Nephron progenitor cell (in vitro differentiated cells): Measurements from ENCODE around the gene RNF13.
A peak's percentile ranks its signal among the peaks of the same experiment; 100 is the strongest.

Source experiments
- DNase-seq: peaks from one replicate; pipeline ENCODE4 v3.0.0; 2021
- H3K27ac Mint-ChIP-seq: 2 replicates; pipeline ENCODE4 v1.8.0; 2021; ENCODE audit warnings: mild to moderate bottlenecking, moderate library complexity, mixed read lengths
- H3K27me3 Mint-ChIP-seq: 2 replicates; pipeline ENCODE4 v1.8.0; 2021; ENCODE audit warnings: mild to moderate bottlenecking, low read depth, mixed read lengths; ENCODE audit not compliant: poor library complexity
- H3K36me3 Mint-ChIP-seq: 2 replicates; pipeline ENCODE4 v1.8.0; 2021; ENCODE audit warnings: low read depth, mixed read lengths
- H3K4me1 Mint-ChIP-seq: 2 replicates; pipeline ENCODE4 v1.8.0; 2021; ENCODE audit warnings: mixed read lengths
- H3K4me3 Mint-ChIP-seq: 2 replicates; pipeline ENCODE4 v1.8.0; 2021; ENCODE audit warnings: mild to moderate bottlenecking, moderate library complexity, mixed read lengths
- H3K9me3 Mint-ChIP-seq: 2 replicates; pipeline ENCODE4 v1.8.0; 2021; ENCODE audit warnings: mild to moderate bottlenecking, moderate library complexity, mixed read lengths
- TF ChIP-seq, protein P1 (sequence below): fragments of 200-600 bp; sonication (generic); IDR thresholded peaks from 2 replicates; pipeline ENCODE4 v1.5.0; 2021; ENCODE audit warnings: antibody characterized with exemption

Gene RNF13

DNA sequence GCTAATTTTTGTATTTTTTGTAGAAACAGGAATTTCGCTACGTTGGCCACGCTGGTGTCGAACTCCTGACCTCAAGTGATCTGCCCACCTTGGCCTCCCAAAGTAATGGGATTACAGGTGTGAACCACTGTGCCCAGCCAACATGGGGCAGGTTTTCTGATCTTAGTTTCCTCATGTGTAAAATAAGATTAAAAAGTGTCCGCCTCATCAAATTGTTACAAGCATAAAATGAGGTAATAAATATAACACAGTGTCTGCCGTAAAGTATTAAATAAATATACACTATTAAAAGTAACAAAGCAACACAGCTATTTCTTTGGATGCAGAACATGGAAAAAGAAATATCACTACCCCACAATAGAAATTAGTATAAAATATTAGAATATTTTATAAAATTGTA lies 44.3 kb upstream of the RNF13 start:
- Mint-ChIP-seq H3K9me3 (no peaks in the 10 kb centered on the region), H3K4me1 (peaks cover 7% of the 10 kb centered on the region), H3K27me3 (peaks cover 10% of the 10 kb centered on the region), H3K36me3 (no peaks in the 10 kb centered on the region), H3K4me3 (no peak overlapping the region), H3K27ac (no peak overlapping the region)
- TF ChIP-seq, protein P1, sequence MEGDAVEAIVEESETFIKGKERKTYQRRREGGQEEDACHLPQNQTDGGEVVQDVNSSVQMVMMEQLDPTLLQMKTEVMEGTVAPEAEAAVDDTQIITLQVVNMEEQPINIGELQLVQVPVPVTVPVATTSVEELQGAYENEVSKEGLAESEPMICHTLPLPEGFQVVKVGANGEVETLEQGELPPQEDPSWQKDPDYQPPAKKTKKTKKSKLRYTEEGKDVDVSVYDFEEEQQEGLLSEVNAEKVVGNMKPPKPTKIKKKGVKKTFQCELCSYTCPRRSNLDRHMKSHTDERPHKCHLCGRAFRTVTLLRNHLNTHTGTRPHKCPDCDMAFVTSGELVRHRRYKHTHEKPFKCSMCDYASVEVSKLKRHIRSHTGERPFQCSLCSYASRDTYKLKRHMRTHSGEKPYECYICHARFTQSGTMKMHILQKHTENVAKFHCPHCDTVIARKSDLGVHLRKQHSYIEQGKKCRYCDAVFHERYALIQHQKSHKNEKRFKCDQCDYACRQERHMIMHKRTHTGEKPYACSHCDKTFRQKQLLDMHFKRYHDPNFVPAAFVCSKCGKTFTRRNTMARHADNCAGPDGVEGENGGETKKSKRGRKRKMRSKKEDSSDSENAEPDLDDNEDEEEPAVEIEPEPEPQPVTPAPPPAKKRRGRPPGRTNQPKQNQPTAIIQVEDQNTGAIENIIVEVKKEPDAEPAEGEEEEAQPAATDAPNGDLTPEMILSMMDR: no peak
- DNase-seq: no peak

DNA sequence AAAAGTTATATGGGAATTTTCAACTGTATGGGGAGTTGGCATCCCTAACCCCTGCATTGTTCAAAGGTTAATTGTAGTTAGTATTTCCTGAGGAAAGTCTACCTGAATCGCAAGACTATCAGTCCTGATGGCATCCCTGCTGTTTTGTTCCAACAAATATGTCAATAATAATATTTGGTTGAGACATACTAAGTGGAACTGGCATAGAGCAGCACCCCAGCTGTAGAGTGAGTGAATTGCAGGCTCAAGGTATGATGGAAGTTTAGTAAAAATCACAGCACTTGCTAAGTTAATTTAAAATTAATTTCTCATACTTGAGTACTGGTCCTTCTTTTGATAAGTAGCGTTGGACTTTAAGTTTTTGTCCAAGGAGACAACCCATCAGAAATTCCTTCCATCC lies 42.8 kb upstream of the RNF13 start:
- peaks cover 7% of the 10 kb centered on the region for H3K4me1 Mint-ChIP-seq
- TF ChIP-seq, protein P1: no peak
- H3K27ac Mint-ChIP-seq: no peak overlapping the region
- no peak for DNase-seq
- no peaks in the 10 kb centered on the region for H3K9me3 Mint-ChIP-seq
- H3K27me3 Mint-ChIP-seq: peaks cover 10% of the 10 kb centered on the region
- no peak overlapping the region for H3K4me3 Mint-ChIP-seq
- no peaks in the 10 kb centered on the region for H3K36me3 Mint-ChIP-seq

DNA sequence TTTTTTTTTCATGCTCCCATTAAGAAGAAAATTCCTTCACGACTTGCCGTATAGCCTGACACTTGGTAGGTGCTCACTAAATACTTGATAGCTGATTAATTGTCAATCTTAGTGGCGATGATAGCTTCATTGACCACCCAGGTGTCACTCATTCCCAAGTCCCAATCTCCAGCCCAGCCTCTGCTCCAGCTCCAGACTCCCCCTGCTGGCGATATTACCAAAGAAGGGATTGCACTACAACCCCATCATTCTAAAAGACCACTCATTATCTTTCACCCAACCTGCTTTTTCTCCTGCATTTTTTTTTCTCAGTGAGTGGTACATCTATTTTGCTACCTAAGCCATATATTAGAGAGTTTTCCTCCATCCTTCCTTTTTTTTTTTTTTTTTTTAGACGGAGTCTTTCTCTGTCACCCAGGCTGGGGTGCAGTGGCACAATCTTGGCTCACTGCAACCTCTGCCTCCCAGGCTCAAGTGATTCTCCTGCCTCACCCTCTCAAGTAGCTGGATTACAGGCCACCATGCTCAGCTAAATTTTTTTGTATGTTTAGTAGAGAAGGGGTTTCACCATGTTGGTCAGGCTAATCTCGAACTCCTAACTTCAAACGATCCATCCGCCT lies 41.3 kb upstream of the RNF13 start:
- peaks cover 7% of the 10 kb centered on the region for H3K4me1 Mint-ChIP-seq
- no peaks in the 10 kb centered on the region for H3K9me3 Mint-ChIP-seq
- no peak overlapping the region for H3K4me3 Mint-ChIP-seq
- TF ChIP-seq, protein P1: peak; percentile 76
- peak; percentile 71 for DNase-seq
- H3K27ac Mint-ChIP-seq: no peak overlapping the region
- H3K36me3 Mint-ChIP-seq: no peaks in the 10 kb centered on the region
- H3K27me3 Mint-ChIP-seq: peaks cover 10% of the 10 kb centered on the region

DNA sequence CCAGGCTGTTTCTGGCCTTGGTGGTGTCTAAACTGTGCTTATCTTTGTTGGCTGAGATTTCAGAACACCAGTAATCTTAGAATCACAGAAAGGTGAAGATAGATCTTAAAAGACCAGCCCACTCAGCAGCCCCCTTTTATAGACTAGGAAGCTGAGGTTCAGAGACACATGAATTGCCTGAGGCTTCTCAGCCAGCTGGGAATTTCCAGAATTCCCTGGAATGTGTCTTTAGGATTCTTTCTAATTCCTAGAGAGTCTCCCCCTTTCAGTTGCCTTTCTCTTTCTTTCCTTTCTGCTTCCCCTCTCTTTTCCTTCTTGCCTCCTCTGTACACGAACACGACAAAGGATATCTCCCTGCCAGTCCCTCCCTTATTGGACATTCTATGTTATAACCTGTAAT lies 40.2 kb upstream of the RNF13 start:
- H3K36me3 Mint-ChIP-seq: no peaks in the 10 kb centered on the region
- peaks cover 7% of the 10 kb centered on the region for H3K4me1 Mint-ChIP-seq
- H3K9me3 Mint-ChIP-seq: no peaks in the 10 kb centered on the region
- no peak for DNase-seq
- peaks cover 6% of the 10 kb centered on the region for H3K27me3 Mint-ChIP-seq
- H3K4me3 Mint-ChIP-seq: no peak overlapping the region
- H3K27ac Mint-ChIP-seq: peak overlapping the region; percentile 7
- TF ChIP-seq, protein P1: no peak

DNA sequence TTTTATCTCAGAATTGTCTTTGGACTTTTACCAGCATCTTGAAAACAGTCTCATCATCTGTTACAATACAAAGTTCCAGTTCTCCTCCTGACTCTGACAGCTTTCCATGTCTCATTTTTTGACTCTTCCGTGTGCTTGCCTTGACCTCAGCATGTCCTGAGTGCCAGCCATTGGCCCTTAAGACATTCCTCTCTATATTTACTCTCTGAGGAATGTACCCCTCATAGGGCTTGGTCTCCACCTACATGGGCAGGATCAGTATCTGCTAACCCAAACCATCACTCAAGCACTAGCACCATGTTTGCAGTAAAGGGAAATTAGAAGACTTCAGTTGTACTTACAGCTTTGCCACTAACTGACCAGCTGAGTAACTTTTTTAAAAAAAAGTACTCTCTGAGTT lies 36.8 kb upstream of the RNF13 start:
- TF ChIP-seq, protein P1: no peak
- DNase-seq: no peak
- H3K4me1 Mint-ChIP-seq: peaks cover 5% of the 10 kb centered on the region

More for the DNA sequence above, 36.8 kb upstream of the RNF13 start:
- Mint-ChIP-seq H3K36me3 (no peaks in the 10 kb centered on the region), H3K27me3 (peaks cover 2% of the 10 kb centered on the region), H3K9me3 (no peaks in the 10 kb centered on the region), H3K27ac (no peak overlapping the region), H3K4me3 (no peak overlapping the region)
